ENCODE data around the gene VAV2.

DNA sequence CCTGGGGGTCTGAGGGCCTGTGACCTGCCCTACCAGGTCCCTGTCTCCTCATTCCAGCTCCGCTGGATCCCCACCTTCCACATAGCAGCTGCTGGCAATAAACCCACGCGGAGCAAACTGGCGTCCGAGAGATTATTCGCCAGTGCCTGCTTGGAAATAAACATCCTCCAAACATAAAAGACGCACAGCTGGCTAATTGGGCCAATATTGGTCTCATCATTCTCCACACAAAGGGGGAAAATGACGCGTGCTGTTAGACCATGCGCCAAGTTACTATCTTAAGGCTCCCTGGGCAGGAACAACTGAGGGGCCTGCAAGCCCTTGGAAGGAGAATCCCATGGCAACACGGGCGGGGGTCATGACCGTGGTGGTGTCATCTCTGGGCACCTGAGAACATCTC, 180.7 kb downstream of the VAV2 start:
- TF ChIP-seq, protein P1, sequence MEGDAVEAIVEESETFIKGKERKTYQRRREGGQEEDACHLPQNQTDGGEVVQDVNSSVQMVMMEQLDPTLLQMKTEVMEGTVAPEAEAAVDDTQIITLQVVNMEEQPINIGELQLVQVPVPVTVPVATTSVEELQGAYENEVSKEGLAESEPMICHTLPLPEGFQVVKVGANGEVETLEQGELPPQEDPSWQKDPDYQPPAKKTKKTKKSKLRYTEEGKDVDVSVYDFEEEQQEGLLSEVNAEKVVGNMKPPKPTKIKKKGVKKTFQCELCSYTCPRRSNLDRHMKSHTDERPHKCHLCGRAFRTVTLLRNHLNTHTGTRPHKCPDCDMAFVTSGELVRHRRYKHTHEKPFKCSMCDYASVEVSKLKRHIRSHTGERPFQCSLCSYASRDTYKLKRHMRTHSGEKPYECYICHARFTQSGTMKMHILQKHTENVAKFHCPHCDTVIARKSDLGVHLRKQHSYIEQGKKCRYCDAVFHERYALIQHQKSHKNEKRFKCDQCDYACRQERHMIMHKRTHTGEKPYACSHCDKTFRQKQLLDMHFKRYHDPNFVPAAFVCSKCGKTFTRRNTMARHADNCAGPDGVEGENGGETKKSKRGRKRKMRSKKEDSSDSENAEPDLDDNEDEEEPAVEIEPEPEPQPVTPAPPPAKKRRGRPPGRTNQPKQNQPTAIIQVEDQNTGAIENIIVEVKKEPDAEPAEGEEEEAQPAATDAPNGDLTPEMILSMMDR (IDR thresholded peaks at IDR 0.05), result no peak
- TF ChIP-seq POLR2AphosphoS5 (IDR thresholded peaks at IDR 0.05) (no peak), POLR2A (IDR thresholded peaks at IDR 0.05; ENCODE audit: low read depth) (no peak)

Data from esophagus muscularis mucosa (tissue), 3 donors.